DOHH2 (cell line): ENCODE data around the gene INSIG1.

Source experiments
- H3F3A ChIP-seq: fragments of 200-600 bp; sonication (generic), shearing (Covaris generic); 2 replicates; pipeline ENCODE4 v1.6.0; 2016; ENCODE audit warnings: antibody characterized with exemption, mild to moderate bottlenecking; ENCODE audit not compliant: control insufficient read depth, insufficient read depth
- H3K27ac ChIP-seq: fragments of 200-600 bp; sonication (generic); 2 replicates; pipeline ENCODE4 v1.5.1; 2014; ENCODE audit warnings: low read depth, mild to moderate bottlenecking, low read length, moderate library complexity
- H3K27me3 ChIP-seq: fragments of 200-600 bp; sonication (generic); 2 replicates; pipeline ENCODE4 v1.6.1; 2014; ENCODE audit warnings: mild to moderate bottlenecking, low read length, mixed read lengths; ENCODE audit not compliant: control insufficient read depth
- H3K36me3 ChIP-seq: fragments of 200-600 bp; sonication (generic); 2 replicates; pipeline ENCODE4 v1.6.1; 2014; ENCODE audit warnings: mild to moderate bottlenecking, low read length, moderate library complexity, mixed read lengths; ENCODE audit not compliant: control insufficient read depth
- H3K4me1 ChIP-seq: fragments of 200-600 bp; sonication (generic); 2 replicates; pipeline ENCODE4 v1.6.1; 2014; ENCODE audit warnings: mild to moderate bottlenecking, low read length, mixed read lengths; ENCODE audit not compliant: control insufficient read depth
- H3K4me2 ChIP-seq: fragments of 200-600 bp; sonication (generic); 2 replicates; pipeline ENCODE4 v1.6.0; 2014; ENCODE audit warnings: mild to moderate bottlenecking, low read length, moderate library complexity
- H3K4me3 ChIP-seq: fragments of 200-600 bp; sonication (generic); 2 replicates; pipeline ENCODE4 v1.5.1; 2014; ENCODE audit warnings: mild to moderate bottlenecking, low read length, mixed read lengths
- H3K79me2 ChIP-seq: fragments of 200-600 bp; sonication (generic); 2 replicates; pipeline ENCODE4 v1.6.1; 2014; ENCODE audit warnings: mild to moderate bottlenecking, low read length, mixed read lengths; ENCODE audit not compliant: control insufficient read depth
- H3K9me2 ChIP-seq: fragments of 200-600 bp; sonication (generic); replicated peaks from 2 replicates; pipeline ENCODE4 v1.6.1; 2014; ENCODE audit warnings: mild to moderate bottlenecking, low read length, mixed read lengths; ENCODE audit not compliant: control insufficient read depth
- H3K9me3 ChIP-seq: fragments of 200-600 bp; sonication (generic); 2 replicates; pipeline ENCODE4 v1.6.1; 2014; ENCODE audit warnings: antibody characterized with exemption, low read length, mixed read lengths; ENCODE audit not compliant: control insufficient read depth, insufficient read depth
- H4K20me1 ChIP-seq: fragments of 200-600 bp; sonication (generic); 2 replicates; pipeline ENCODE4 v1.6.0; 2014; ENCODE audit warnings: low read depth, mild to moderate bottlenecking, antibody characterized with exemption, low read length, moderate library complexity; ENCODE audit not compliant: control insufficient read depth, insufficient read depth
- CTCF ChIP-seq: fragments of 200-600 bp; sonication (generic); IDR thresholded peaks from one replicate; pipeline ENCODE4 v1.5.1; 2014; ENCODE audit warnings: antibody characterized with exemption, mild to moderate bottlenecking, low read depth, low read length; ENCODE audit not compliant: poor library complexity, severe bottlenecking
- EZH2phosphoT487 ChIP-seq: fragments of 200-600 bp; sonication (generic); IDR thresholded peaks from 2 replicates; pipeline ENCODE4 v1.6.1; 2017; ENCODE audit warnings: borderline replicate concordance, mild to moderate bottlenecking, antibody characterized with exemption, low read length, moderate library complexity, mixed read lengths

The INSIG1 gene

DNA sequence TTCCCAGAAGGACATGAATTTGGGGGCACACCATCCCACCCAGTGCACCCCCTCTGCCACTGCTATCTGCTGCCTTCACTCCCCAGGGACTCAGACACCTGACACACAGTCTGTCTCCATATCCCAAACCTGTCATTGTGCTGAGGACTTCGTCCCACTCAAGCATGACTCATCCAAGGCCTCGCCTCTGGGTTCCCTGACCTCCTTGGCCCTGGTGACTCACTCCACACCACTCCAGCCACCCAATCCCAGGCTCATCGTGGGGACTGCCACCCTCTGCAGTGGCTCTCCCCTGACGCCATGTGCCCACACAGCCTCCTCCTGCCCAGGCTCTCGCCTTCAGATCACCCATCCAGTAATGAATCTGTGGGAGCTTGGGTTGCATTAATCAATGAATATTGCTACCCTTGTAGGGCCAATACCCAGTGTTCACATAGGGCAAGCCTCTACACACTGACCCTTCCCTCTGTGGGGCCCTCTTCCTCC is 6.6 kb upstream of the INSIG1 start:
- Histone ChIP-seq H3K27me3 (no peaks in the 10 kb centered on the region), H3K36me3 (peaks cover 2% of the 10 kb centered on the region), H3K9me3 (peaks cover 4% of the 10 kb centered on the region; the same call in 1 of the 2 replicates), H4K20me1 (no peaks in the 10 kb centered on the region), H3K27ac (no peak overlapping the region), H3K9me2 (no peaks in the 10 kb centered on the region), H3K4me3 (no peak overlapping the region), H3K4me2 (no peak overlapping the region), H3F3A (peaks cover 3% of the 10 kb centered on the region; the same call in 1 of the 2 replicates), H3K79me2 (peaks cover under 1% of the 10 kb centered on the region; the same call in 1 of the 2 replicates), H3K4me1 (peaks cover 38% of the 10 kb centered on the region)
- TF ChIP-seq EZH2phosphoT487 (no peak), CTCF (no peak)

GRCh38 chr7:155291729-155292128 is 5.9 kb upstream of the INSIG1 start:
- Histone ChIP-seq H3K4me2 (no peak overlapping the region), H3K9me3 (peaks cover 10% of the 10 kb centered on the region; the same call in 1 of the 2 replicates), H3K4me1 (peaks cover 38% of the 10 kb centered on the region), H3K4me3 (no peak overlapping the region), H3K27me3 (no peaks in the 10 kb centered on the region), H3K27ac (no peak overlapping the region), H4K20me1 (no peaks in the 10 kb centered on the region), H3K9me2 (no peaks in the 10 kb centered on the region), H3K36me3 (peaks cover 9% of the 10 kb centered on the region), H3F3A (peaks cover 8% of the 10 kb centered on the region; the same call in 1 of the 2 replicates), H3K79me2 (peaks cover 6% of the 10 kb centered on the region)
- no peak for TF ChIP-seq EZH2phosphoT487
- no peak for TF ChIP-seq CTCF

DNA sequence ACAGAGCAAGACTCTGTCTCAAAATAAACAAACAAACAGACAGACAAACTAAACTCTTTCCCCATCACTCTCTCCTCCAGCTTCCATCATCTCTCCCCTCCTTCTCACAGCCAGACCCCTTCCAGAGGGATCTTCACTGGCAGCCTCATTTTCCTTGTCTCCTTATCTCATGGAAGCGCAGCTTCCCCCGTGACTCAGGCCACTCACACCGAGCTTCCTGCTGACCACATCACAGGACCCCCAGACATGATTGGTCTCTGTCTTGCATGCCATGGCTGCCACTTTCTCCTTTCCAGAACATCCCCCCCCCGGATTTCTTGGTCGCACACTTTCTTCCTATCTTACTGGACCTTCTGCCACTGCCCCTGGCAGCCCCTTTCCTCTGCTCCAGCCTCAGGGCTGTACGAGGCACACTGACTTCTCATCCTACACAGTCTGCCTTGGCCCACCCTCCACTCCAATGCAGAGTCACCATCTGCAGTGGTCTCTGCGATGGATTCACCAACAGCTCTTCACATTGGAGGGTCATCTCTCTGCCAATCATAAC is 4.9 kb upstream of the INSIG1 start:
- peaks cover 8% of the 10 kb centered on the region; the same call in 1 of the 2 replicates for H3F3A ChIP-seq
- TF ChIP-seq EZH2phosphoT487 (no peak), CTCF (no peak)
- no peaks in the 10 kb centered on the region for H3K9me2 ChIP-seq
- H3K9me3 ChIP-seq = peaks cover 10% of the 10 kb centered on the region; the same call in 1 of the 2 replicates
- no peaks in the 10 kb centered on the region for H4K20me1 ChIP-seq
- H3K36me3 ChIP-seq = peaks cover 14% of the 10 kb centered on the region
- H3K27me3 ChIP-seq = no peaks in the 10 kb centered on the region
- H3K4me2 ChIP-seq = no peak overlapping the region
- no peak overlapping the region for H3K27ac ChIP-seq
- H3K4me3 ChIP-seq = no peak overlapping the region
- peaks cover 33% of the 10 kb centered on the region for H3K4me1 ChIP-seq
- peaks cover 12% of the 10 kb centered on the region for H3K79me2 ChIP-seq
